ENCODE measurements around the gene CCDC85B. TPM values are rescaled to one million over a fixed set of nuclear protein-coding genes. Genes with fewer than 3 reads are reported as not detected.

Gene CCDC85B
- total RNA-seq, 1 donor from 2014 or later: 3.9 TPM

GRCh38 chr11:65932558-65932919, 42.1 kb downstream of the CCDC85B start:
- no peak overlapping the region for H3K27ac ChIP-seq
- peaks cover 20% of the 10 kb centered on the region for H3K4me1 Mint-ChIP-seq
- no peaks in the 10 kb centered on the region for H3K27me3 ChIP-seq
- H3K4me3 Mint-ChIP-seq: no peak overlapping the region
- DNase-seq (ENCODE audit: low spot score): peak; percentile 57
- no peaks in the 10 kb centered on the region for H3K79me2 ChIP-seq (ENCODE audit: low read depth)
- no peak overlapping the region for H3K9ac ChIP-seq
- H3K4me1 ChIP-seq: no peaks in the 10 kb centered on the region
- no peaks in the 10 kb centered on the region for H3K9me3 ChIP-seq (ENCODE audit: low read depth)
- TF ChIP-seq, protein P1, sequence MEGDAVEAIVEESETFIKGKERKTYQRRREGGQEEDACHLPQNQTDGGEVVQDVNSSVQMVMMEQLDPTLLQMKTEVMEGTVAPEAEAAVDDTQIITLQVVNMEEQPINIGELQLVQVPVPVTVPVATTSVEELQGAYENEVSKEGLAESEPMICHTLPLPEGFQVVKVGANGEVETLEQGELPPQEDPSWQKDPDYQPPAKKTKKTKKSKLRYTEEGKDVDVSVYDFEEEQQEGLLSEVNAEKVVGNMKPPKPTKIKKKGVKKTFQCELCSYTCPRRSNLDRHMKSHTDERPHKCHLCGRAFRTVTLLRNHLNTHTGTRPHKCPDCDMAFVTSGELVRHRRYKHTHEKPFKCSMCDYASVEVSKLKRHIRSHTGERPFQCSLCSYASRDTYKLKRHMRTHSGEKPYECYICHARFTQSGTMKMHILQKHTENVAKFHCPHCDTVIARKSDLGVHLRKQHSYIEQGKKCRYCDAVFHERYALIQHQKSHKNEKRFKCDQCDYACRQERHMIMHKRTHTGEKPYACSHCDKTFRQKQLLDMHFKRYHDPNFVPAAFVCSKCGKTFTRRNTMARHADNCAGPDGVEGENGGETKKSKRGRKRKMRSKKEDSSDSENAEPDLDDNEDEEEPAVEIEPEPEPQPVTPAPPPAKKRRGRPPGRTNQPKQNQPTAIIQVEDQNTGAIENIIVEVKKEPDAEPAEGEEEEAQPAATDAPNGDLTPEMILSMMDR (IDR thresholded peaks at IDR 0.05): peak; percentile 41
- no peak for TF ChIP-seq EZH2 (IDR thresholded peaks at IDR 0.05)
- no peaks in the 10 kb centered on the region for H4K20me1 ChIP-seq (ENCODE audit: low read depth)
- no peak overlapping the region for H3K4me2 ChIP-seq
- H3K36me3 ChIP-seq: no peaks in the 10 kb centered on the region
- peak overlapping the region; percentile 74 for H2AFZ ChIP-seq (replicated peaks)
- peaks cover 4% of the 10 kb centered on the region for H3F3A ChIP-seq (ENCODE audit: low read depth)
- no peak overlapping the region for H3K27ac Mint-ChIP-seq
- peaks cover 9% of the 10 kb centered on the region for H3K27me3 Mint-ChIP-seq (ENCODE audit: insufficient read depth, low read depth)
- no peaks in the 10 kb centered on the region for H3K36me3 Mint-ChIP-seq
- no peaks in the 10 kb centered on the region for H3K9me3 Mint-ChIP-seq
- no peak overlapping the region for H3K4me3 ChIP-seq

DNA sequence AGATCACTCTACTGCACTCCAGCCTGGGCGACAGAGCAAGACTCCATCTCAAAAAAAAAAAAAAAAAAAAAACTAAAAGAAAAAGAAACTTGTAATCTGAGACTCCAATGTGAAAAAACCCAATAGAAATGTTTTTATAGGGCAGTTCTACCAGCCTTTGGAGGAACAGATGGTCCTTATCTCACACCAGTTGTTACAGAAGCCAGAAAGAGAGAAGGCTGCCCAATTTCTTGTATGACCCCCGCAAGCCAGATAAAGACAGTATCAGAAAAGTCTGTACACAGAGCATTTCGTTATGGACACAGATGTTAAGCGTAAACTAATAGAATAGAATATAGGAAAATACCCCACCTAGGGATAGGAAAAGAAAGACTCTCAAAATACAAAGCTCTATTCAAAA, 43.5 kb downstream of the CCDC85B start:
- no peaks in the 10 kb centered on the region for H3K4me1 ChIP-seq
- H3K9ac ChIP-seq: no peak overlapping the region
- H3F3A ChIP-seq (ENCODE audit: low read depth): peaks cover 10% of the 10 kb centered on the region
- no peaks in the 10 kb centered on the region for H4K20me1 ChIP-seq (ENCODE audit: low read depth)
- H3K79me2 ChIP-seq (ENCODE audit: low read depth): no peaks in the 10 kb centered on the region
- H3K36me3 ChIP-seq: no peaks in the 10 kb centered on the region
- no peak overlapping the region for H3K4me3 Mint-ChIP-seq
- no peaks in the 10 kb centered on the region for H3K36me3 Mint-ChIP-seq
- no peak overlapping the region for H2AFZ ChIP-seq (replicated peaks)
- H3K27ac ChIP-seq: no peak overlapping the region
- H3K4me2 ChIP-seq: no peak overlapping the region
- no peak overlapping the region for H3K27ac Mint-ChIP-seq
- H3K27me3 ChIP-seq: no peaks in the 10 kb centered on the region
- peaks cover 10% of the 10 kb centered on the region for H3K27me3 Mint-ChIP-seq (ENCODE audit: insufficient read depth, low read depth)
- H3K4me3 ChIP-seq: no peak overlapping the region
- H3K9me3 ChIP-seq (ENCODE audit: low read depth): no peaks in the 10 kb centered on the region
- TF ChIP-seq, protein P1 (IDR thresholded peaks at IDR 0.05): no peak
- TF ChIP-seq EZH2phosphoT487 (IDR thresholded peaks at IDR 0.05) (no peak), EZH2 (IDR thresholded peaks at IDR 0.05) (no peak)
- H3K9me3 Mint-ChIP-seq: no peaks in the 10 kb centered on the region
- peaks cover 33% of the 10 kb centered on the region for H3K4me1 Mint-ChIP-seq
- DNase-seq (ENCODE audit: low spot score): no peak

DNA sequence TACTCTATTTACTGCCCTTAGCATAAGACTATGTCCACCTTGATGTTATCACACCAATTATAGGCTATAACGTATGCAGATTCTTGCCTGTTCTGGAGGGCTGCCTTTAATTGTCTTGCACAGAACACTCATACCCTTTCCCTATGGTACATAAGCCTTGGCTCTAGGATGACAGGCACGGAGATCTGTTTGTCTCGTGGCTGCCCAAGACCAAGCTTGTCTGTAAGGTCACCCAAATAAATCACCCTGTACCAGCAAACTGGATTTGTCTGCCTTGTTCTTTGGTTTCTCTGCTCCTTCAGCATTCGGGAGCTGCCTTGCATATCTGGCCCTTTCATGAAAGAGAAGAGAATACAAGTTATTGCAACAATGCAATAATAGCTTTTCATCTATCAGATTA, 47.3 kb downstream of the CCDC85B start:
- peaks cover 8% of the 10 kb centered on the region for H3K27me3 Mint-ChIP-seq (ENCODE audit: insufficient read depth, low read depth)
- H3K36me3 Mint-ChIP-seq: no peaks in the 10 kb centered on the region
- Histone ChIP-seq H3K36me3 (no peaks in the 10 kb centered on the region), H4K20me1 (ENCODE audit: low read depth) (no peaks in the 10 kb centered on the region), H3K4me3 (no peak overlapping the region), H3K27me3 (no peaks in the 10 kb centered on the region), H3K79me2 (ENCODE audit: low read depth) (no peaks in the 10 kb centered on the region), H2AFZ (replicated peaks) (no peak overlapping the region), H3K9me3 (ENCODE audit: low read depth) (no peaks in the 10 kb centered on the region), H3K4me2 (no peak overlapping the region), H3F3A (ENCODE audit: low read depth) (peaks cover 10% of the 10 kb centered on the region), H3K4me1 (no peaks in the 10 kb centered on the region), H3K9ac (no peak overlapping the region), H3K27ac (no peak overlapping the region)
- H3K4me3 Mint-ChIP-seq: no peak overlapping the region
- no peak for TF ChIP-seq EZH2 (IDR thresholded peaks at IDR 0.05)
- no peak for DNase-seq (ENCODE audit: low spot score)
- no peak overlapping the region for H3K27ac Mint-ChIP-seq
- peaks cover 29% of the 10 kb centered on the region for H3K4me1 Mint-ChIP-seq
- no peaks in the 10 kb centered on the region for H3K9me3 Mint-ChIP-seq

Other genes with a start within 250 kb of the CCDC85B start
- 11.0 and 14.7 TPM in 2 replicates for gene RELA, start 227.8 kb upstream of the CCDC85B start, total RNA-seq (ENCODE audit: low replicate concordance)
- 21.0 and 41.7 TPM in 2 replicates for gene KAT5, start 178.4 kb upstream of the CCDC85B start, total RNA-seq (ENCODE audit: low replicate concordance)
- gene RNASEH2C, start 169.9 kb upstream of the CCDC85B start, total RNA-seq (ENCODE audit: low replicate concordance): 23.4 and 53.3 TPM in 2 replicates
- 3.6 and 13.8 TPM in 2 replicates for gene AP5B1, start 109.7 kb upstream of the CCDC85B start, total RNA-seq (ENCODE audit: low replicate concordance)
- gene OVOL1, start 103.6 kb upstream of the CCDC85B start, total RNA-seq (ENCODE audit: low replicate concordance): 0.12 TPM in 1 of 2 replicates, not detected in the other
- 1.4 and 3.0 TPM in 2 replicates for gene SNX32, start 56.7 kb upstream of the CCDC85B start, total RNA-seq (ENCODE audit: low replicate concordance)
- 704 and 971 TPM in 2 replicates for gene CFL1, start 32.5 kb upstream of the CCDC85B start, total RNA-seq (ENCODE audit: low replicate concordance)
- 36.8 and 42.4 TPM in 2 replicates for gene MUS81, start 30.2 kb upstream of the CCDC85B start, total RNA-seq (ENCODE audit: low replicate concordance)
- gene EFEMP2, start 17.9 kb upstream of the CCDC85B start, total RNA-seq (ENCODE audit: low replicate concordance): 9.2 and 25.1 TPM in 2 replicates
- gene CTSW, start 10.8 kb upstream of the CCDC85B start, total RNA-seq (ENCODE audit: low replicate concordance): not detected in 2 replicates
- gene FIBP, start 2.2 kb upstream of the CCDC85B start, total RNA-seq (ENCODE audit: low replicate concordance): 92.1 and 113 TPM in 2 replicates
- not detected in 2 replicates for gene FOSL1, start 9.7 kb downstream of the CCDC85B start, total RNA-seq (ENCODE audit: low replicate concordance)
- gene C11orf68, start 28.4 kb downstream of the CCDC85B start, total RNA-seq (ENCODE audit: low replicate concordance): 6.9 and 22.4 TPM in 2 replicates
- gene DRAP1, start 28.8 kb downstream of the CCDC85B start, total RNA-seq (ENCODE audit: low replicate concordance): 51.0 and 74.8 TPM in 2 replicates
- gene TSGA10IP, start 54.8 kb downstream of the CCDC85B start, total RNA-seq (ENCODE audit: low replicate concordance): 3.0 and 7.3 TPM in 2 replicates
- 8.6 and 39.5 TPM in 2 replicates for gene SART1, start 71.1 kb downstream of the CCDC85B start, total RNA-seq (ENCODE audit: low replicate concordance)
- 22.2 and 26.3 TPM in 2 replicates for gene EIF1AD, start 111.5 kb downstream of the CCDC85B start, total RNA-seq (ENCODE audit: low replicate concordance)
- 39.8 and 80.9 TPM in 2 replicates for gene BANF1, start 111.8 kb downstream of the CCDC85B start, total RNA-seq (ENCODE audit: low replicate concordance)
- gene CST6, start 121.3 kb downstream of the CCDC85B start, total RNA-seq (ENCODE audit: low replicate concordance): 0.50 TPM in 1 of 2 replicates, not detected in the other
- not detected in 2 replicates for gene CATSPER1, start 135.8 kb downstream of the CCDC85B start, total RNA-seq (ENCODE audit: low replicate concordance)
- gene GAL3ST3, start 158.5 kb downstream of the CCDC85B start, total RNA-seq (ENCODE audit: low replicate concordance): 8.5 and 35.9 TPM in 2 replicates
- 177 and 198 TPM in 2 replicates for gene SF3B2, start 161.7 kb downstream of the CCDC85B start, total RNA-seq (ENCODE audit: low replicate concordance)
- gene PACS1, start 179.6 kb downstream of the CCDC85B start, total RNA-seq (ENCODE audit: low replicate concordance): 13.4 and 15.2 TPM in 2 replicates

Data from neural progenitor cell (in vitro differentiated cells).